Stomach (tissue), 9 donors: Measurements from ENCODE around the gene SLC4A2. TPM values are rescaled to one million over a fixed set of nuclear protein-coding genes. Genes with fewer than 3 reads are reported as not detected.

Experiments used
- DNase-seq, 2 donors: peaks; one replicate each; pipeline versions ENCODE4 v3.0.0 to v3.0.0-alpha.2; 2013 to 2019
- H3K27ac ChIP-seq, 5 donors: fragments of 200-600 bp in 4 of 5; sonication (generic) in 4 of 5; one replicate each; pipeline ENCODE4 v1.5.1; 2013 to 2019; ENCODE audit warnings: mild to moderate bottlenecking in 1 of 5, moderate library complexity in 1 of 5
- H3K27me3 ChIP-seq, 3 donors: fragments of 200-600 bp; sonication (generic); one replicate each; pipeline ENCODE4 v1.5.1; 2017 to 2019; ENCODE audit warnings: mixed run types in 1 of 3
- H3K36me3 ChIP-seq, 4 donors: fragments of 200-600 bp; sonication (generic); 1 replicate in 3 of 4; 2 replicates in 1 of 4; pipeline ENCODE4 v1.5.1; 2016 to 2019
- H3K4me1 ChIP-seq, 4 donors: fragments of 200-600 bp; sonication (generic); one replicate each; pipeline ENCODE4 v1.5.1; 2016 to 2019
- H3K4me3 ChIP-seq, 4 donors: fragments of 200-600 bp; sonication (generic) in 3 of 4; one replicate each; pipeline ENCODE4 v1.5.1; 2016 to 2019; ENCODE audit warnings: mild to moderate bottlenecking in 1 of 4
- H3K9me3 ChIP-seq, 4 donors: fragments of 200-600 bp; sonication (generic); one replicate each; pipeline ENCODE4 v1.5.1; 2016 to 2019
- EP300 ChIP-seq: sonication (generic); formaldehyde crosslinking; IDR thresholded peaks from one replicate; pipeline ENCODE4 v1.6.1; 2017; ENCODE audit warnings: antibody characterized with exemption
- POLR2A ChIP-seq, 4 donors: fragments of 450-650 bp; IDR thresholded peaks; one replicate each; pipeline ENCODE4 v1.6.1; 2016; ENCODE audit warnings: antibody characterized with exemption in 4 of 4, control low read depth in 2 of 4, mild to moderate bottlenecking in 1 of 4, moderate library complexity in 1 of 4
- POLR2AphosphoS5 ChIP-seq, 3 donors: sonication (generic); formaldehyde crosslinking; IDR thresholded peaks; one replicate each; pipeline ENCODE4 v1.6.1; 2016; ENCODE audit warnings: antibody characterized with exemption in 3 of 3
- WGBS, 5 donors: extraction: QIAGEN DNeasy Blood & Tissue Kit in 3 of 5; methylation state at CpG; one replicate each; pipeline versions ENCODE4 v1.1.5 to v1.1.7; 2013 to 2018; 5-methylcytosine and 5-hydroxymethylcytosine counted together
- intact Hi-C: fragments of 100-400 bp; cut with DNase I; formaldehyde crosslinking; loops from one replicate; pipeline ENCODE4 v1.15.1; 2023; ENCODE audit warnings: low total_unique reads
- polyA plus RNA-seq, 3 donors: library from polyadenylated mRNA; stranded (reverse); fragments of 200-250 nt; gene quantifications; one replicate each; pipeline ENCODE4 v1.2.3, GENCODE V29; 2013
- total RNA-seq, 5 donors: library from RNA; depleted of rRNA; stranded (reverse); fragments of >200 nt; gene quantifications; one replicate each; pipeline versions ENCODE4 v1.1.0 to v1.2.3, GENCODE V29; 2014 to 2016
- TF ChIP-seq, protein P1 (sequence below), 7 experiments: fragments of 450-650 bp in 4 of 7; fragments of 200-600 bp in 3 of 7; sonication (generic) in 3 of 7; IDR thresholded peaks; one replicate each; pipeline ENCODE4 v1.5.1; 2016 to 2019; ENCODE audit warnings: antibody characterized with exemption in 7 of 7, control low read depth in 2 of 7, mild to moderate bottlenecking in 1 of 7
- donor health status: healthy with polysubstance abuse.
- donor health status: Bipolar disorder and iron deficiency.
- donor health status: healthy.

SLC4A2 gene
- total and polyA plus RNA-seq, 8 donors: 65.9 to 296 (median 126) TPM

DNA sequence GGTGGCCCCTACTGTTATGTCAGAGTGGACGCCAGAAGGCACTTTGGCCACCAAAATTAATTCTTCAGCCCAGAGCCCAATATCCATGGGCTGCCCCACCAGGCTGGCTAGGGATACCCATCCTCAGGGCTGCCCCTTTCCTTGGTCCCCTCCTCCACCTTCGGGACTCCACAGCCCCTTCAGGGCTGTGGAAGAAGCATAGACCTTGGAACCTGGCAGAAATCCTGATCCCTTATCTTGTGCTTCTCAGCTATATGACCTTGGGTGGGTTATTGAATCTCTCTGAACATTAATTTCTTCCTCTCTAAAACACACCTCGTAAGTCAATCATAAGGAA is 24.4 kb downstream of the SLC4A2 start:
- peaks cover 56 to 76% (median 74%) of the 10 kb centered on the region in 4 donors for H3K4me1 ChIP-seq
- WGBS, 5 donors: 20 to 34% (median 26%) methylated on average over 2 to 3 of the region's 3 CpGs
- intact Hi-C loops: no loop called here
- no peaks in the 10 kb centered on the region for H3K36me3 ChIP-seq
- H3K27ac ChIP-seq: peak overlapping the region; percentile 93 to 97 (median 96)
- TF ChIP-seq, protein P1, sequence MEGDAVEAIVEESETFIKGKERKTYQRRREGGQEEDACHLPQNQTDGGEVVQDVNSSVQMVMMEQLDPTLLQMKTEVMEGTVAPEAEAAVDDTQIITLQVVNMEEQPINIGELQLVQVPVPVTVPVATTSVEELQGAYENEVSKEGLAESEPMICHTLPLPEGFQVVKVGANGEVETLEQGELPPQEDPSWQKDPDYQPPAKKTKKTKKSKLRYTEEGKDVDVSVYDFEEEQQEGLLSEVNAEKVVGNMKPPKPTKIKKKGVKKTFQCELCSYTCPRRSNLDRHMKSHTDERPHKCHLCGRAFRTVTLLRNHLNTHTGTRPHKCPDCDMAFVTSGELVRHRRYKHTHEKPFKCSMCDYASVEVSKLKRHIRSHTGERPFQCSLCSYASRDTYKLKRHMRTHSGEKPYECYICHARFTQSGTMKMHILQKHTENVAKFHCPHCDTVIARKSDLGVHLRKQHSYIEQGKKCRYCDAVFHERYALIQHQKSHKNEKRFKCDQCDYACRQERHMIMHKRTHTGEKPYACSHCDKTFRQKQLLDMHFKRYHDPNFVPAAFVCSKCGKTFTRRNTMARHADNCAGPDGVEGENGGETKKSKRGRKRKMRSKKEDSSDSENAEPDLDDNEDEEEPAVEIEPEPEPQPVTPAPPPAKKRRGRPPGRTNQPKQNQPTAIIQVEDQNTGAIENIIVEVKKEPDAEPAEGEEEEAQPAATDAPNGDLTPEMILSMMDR (IDR thresholded peaks at IDR 0.05): no peak
- TF ChIP-seq EP300 (no peak), POLR2A (IDR thresholded peaks at IDR 0.05) (no peak), POLR2AphosphoS5 (IDR thresholded peaks at IDR 0.05) (no peak)
- peak overlapping the region; percentile 74 to 97 (median 94) for H3K4me3 ChIP-seq
- no peaks in the 10 kb centered on the region for H3K9me3 ChIP-seq
- no peak for DNase-seq
- H3K27me3 ChIP-seq: no peaks in the 10 kb centered on the region

DNA sequence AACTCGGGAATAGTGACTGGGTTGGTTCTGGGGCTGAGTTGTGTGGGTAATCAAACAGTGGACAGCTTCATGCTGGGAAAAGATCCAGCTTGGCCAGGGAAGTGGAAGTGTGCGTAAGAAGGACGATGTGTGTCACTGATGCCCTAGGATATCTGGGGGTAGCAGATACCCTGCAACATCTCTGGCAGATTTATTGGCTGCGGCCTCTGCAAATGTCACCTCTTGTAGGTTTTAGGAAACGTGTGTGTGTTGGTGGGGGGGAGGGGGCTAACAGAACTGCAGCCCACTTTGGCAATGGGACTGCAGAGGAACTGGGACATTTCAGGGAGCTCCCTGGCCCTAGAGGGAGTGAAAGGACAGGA is 25.9 kb downstream of the SLC4A2 start:
- H3K4me3 ChIP-seq: peak overlapping the region in 1 of 4 donors; percentile 52
- DNase-seq: no peak

DNA sequence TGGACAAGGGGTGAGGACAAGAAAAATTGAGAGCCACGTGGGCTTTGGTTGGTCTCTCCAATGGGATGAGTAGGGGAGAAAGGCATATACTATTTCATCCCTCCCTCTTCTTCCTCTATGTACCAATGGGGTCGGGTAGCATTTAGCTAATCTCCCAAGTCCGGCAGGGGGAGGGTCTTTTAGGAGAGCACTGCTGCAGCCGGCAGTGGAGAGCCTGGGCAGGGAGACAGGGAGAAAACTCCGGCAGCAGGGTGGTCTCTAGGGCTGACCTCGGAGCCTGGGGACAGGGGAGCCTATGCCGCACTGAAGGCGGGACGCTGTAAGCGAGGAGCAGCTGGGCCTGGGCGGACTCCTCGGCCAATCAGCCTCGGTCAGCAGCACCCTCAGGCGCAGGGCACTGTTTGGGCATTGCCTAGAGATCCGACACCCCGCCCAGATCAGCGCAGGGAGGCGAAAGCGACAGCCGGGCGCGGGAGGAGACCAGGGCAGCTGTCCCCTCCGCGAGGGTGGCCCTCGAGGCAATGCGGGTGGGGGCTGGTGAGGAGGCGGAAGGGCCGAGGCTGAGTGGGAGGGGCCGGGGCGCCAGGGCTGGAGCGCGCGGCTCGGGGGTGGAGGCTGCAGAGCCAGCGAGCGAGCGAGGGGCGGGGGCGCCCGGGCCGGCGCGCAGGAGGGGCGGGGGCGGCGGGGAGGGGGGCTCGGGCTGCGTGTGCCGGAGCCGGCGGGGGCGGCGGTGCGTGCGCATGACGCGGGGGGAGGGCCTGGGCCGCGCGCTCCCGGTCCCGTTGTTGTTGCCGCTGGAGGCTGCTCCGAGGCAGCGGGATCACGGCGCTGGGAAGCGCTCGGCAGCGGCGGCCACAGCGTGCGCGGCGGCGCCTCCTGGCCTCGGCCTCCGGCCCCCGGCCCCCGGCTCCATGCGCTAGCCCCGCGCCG is 26.6 kb downstream of the SLC4A2 start, which contains the start of gene AGAP3:
Gene AGAP3 (plus strand): TSS at position 785 of the 930 bp plus-strand sequence. CDS start 267 bp downstream, outside the sequence.
- WGBS, 5 donors: 0 to 3% (median 1%) methylated on average over 18 to 83 of the region's 84 CpGs
- TF ChIP-seq, protein P1 (IDR thresholded peaks at IDR 0.05): no peak
- TF ChIP-seq POLR2AphosphoS5 (IDR thresholded peaks at IDR 0.05) (peak; percentile 40 to 83 (median 82)), EP300 (no peak), POLR2A (IDR thresholded peaks at IDR 0.05) (peak in 2 of 4 donors; percentile 32 to 43)
- intact Hi-C loops: no loop called here
- Histone ChIP-seq H3K27ac (peak within 1 kb of the TSS; percentile 86 to 97 (median 94)), H3K4me3 (peak within 1 kb of the TSS; percentile 74 to 93 (median 86)), H3K9me3 (no peaks in the 10 kb centered on the region), H3K27me3 (no peaks in the 10 kb centered on the region), H3K36me3 (no peaks in the 10 kb centered on the region), H3K4me1 (peaks cover 59 to 81% (median 79%) of the 10 kb centered on the region in 4 donors)
- DNase-seq: peak; percentile 90 to 95

More for the DNA sequence above, 25.9 kb downstream of the SLC4A2 start:
- 22 to 32% (median 31%) methylated on average over 5 of the region's 5 CpGs for WGBS, 5 donors
- no peaks in the 10 kb centered on the region for H3K36me3 ChIP-seq
- H3K9me3 ChIP-seq: no peaks in the 10 kb centered on the region
- H3K27me3 ChIP-seq: no peaks in the 10 kb centered on the region
- peaks cover 61 to 78% (median 76%) of the 10 kb centered on the region in 4 donors for H3K4me1 ChIP-seq
- H3K27ac ChIP-seq: peak overlapping the region; percentile 86 to 97 (median 94)
- TF ChIP-seq POLR2A (IDR thresholded peaks at IDR 0.05): no peak
- TF ChIP-seq, protein P1 (IDR thresholded peaks at IDR 0.05): no peak
- no peak for TF ChIP-seq EP300
- no peak for TF ChIP-seq POLR2AphosphoS5 (IDR thresholded peaks at IDR 0.05)
- intact Hi-C loops: no loop called here

DNA sequence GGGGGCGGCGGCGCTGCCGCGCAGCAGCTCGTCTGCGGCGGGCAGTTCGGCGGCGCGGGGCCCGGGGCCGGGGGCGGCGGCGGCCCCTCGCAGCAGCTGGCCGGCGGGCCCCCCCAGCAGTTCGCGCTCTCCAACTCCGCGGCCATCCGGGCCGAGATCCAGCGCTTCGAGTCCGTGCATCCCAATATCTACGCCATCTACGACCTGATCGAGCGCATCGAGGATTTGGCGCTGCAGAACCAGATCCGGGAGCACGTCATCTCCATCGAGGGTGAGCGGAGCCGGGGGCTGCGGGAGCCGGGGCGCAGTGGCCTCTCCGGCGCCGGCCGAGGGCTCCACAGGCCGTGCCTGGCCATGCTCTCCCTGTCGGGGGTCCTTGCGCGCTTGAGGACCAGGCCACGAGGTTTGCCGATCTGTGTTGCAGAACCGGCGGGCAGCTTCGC is 27.4 kb downstream of the SLC4A2 start:
- Histone ChIP-seq H3K9me3 (no peaks in the 10 kb centered on the region), H3K36me3 (peaks cover 0 to 1% (median under 1%) of the 10 kb centered on the region in 4 donors), H3K4me1 (peaks cover 51 to 81% (median 79%) of the 10 kb centered on the region in 4 donors), H3K27me3 (no peaks in the 10 kb centered on the region), H3K4me3 (peak overlapping the region; percentile 74 to 93 (median 86)), H3K27ac (peak overlapping the region; percentile 84 to 97 (median 90))
- DNase-seq: peak in 1 of 2 donors; percentile 72
- intact Hi-C loops: no loop called here
- WGBS, 5 donors: 0 to 2% (median 0%) methylated on average over 11 to 48 of the region's 56 CpGs
- TF ChIP-seq EP300 (no peak), POLR2AphosphoS5 (IDR thresholded peaks at IDR 0.05) (no peak), POLR2A (IDR thresholded peaks at IDR 0.05) (no peak)
- TF ChIP-seq, protein P1 (IDR thresholded peaks at IDR 0.05): no peak
